ENCODE data around the gene ADAMTS17.

Gene ADAMTS17

DNA sequence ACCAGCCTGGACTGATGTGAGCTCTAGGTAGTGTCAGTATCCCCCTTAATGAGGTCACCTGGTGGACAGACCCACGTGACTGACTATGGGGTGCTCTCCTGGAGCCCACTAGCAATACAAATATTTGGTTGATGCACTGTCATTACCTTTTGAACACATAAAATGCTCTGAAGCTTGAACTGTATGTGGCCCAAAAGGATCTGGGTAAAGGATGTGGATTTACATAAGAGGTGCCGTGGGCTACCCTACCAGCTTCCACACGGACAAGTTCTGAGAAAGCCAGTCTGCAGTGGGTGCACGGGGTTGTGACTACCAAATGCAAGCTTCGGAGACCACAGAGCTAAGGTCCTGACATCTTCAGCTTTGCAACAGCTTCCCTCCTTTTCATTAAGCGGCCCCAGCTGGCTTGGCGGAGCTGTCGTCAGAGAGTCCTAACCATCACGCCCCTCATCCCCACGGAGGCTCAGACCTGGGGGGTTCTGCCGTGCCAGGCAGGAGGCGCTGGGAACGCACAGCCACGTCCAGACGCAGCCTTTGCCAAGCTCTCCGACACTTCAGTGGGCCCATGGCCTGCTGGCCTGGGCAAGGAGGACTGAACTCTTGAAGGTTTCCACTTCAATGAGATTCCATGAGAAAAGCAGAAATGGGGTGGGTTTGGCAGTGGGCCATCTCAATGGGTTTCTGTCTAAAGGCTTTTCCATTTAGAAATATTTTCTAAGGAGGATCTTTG, 228.3 kb downstream of the ADAMTS17 start:
- DNase-seq = peak in 40 of 56 donors; percentile 5 to 77 (median 31)

DNA sequence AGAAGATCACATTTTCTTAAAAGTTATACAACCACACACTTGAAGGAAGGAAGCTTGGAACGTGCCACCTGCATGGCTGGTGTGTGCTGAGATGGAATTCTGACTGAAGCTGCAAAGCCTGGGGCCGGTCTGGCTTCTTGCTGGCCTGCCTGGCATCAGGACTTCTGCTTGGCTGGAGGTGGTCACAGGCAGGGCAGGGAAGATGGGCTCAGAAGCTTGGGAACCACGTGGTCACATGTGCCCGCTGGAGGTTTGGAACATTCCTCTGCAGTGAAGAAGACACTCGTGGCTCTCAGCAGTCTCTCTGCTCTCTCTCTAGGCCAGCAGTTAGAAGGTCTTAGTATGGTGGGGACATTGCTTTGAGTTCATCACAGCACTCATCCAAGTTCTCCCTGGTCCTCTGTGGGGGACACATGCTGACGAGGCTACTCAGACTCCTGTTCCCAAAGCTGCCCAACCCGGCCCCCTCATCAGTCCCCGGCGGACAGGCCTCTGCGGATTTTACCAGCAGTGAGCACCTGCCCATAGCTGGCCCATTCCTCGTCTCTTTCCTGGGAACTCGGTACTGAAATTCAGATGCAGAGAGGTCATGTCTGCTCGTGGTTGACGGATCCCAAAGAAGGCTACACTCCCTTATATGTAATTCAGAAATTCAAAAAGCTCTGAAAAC, 229.0 kb downstream of the ADAMTS17 start:
- DNase-seq = no peak

DNA sequence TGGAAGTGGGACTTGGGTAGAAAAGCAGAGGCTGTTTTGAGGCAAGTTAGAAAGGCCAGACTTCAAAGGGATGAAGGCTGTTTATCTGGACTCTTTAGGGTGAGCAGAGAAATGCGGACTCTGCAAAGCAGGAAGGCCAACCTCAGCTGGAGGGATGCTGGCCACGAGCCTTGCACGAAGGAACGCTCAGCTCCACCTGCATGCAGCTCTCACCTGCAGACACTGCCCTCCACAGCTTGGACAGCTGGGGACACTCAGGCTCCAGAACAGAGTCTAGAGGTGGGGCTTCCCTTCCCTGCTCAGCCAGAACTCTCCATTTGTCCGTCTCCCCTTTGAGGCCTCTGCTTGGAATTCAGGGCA, 229.7 kb downstream of the ADAMTS17 start:
- DNase-seq = no peak

DNA sequence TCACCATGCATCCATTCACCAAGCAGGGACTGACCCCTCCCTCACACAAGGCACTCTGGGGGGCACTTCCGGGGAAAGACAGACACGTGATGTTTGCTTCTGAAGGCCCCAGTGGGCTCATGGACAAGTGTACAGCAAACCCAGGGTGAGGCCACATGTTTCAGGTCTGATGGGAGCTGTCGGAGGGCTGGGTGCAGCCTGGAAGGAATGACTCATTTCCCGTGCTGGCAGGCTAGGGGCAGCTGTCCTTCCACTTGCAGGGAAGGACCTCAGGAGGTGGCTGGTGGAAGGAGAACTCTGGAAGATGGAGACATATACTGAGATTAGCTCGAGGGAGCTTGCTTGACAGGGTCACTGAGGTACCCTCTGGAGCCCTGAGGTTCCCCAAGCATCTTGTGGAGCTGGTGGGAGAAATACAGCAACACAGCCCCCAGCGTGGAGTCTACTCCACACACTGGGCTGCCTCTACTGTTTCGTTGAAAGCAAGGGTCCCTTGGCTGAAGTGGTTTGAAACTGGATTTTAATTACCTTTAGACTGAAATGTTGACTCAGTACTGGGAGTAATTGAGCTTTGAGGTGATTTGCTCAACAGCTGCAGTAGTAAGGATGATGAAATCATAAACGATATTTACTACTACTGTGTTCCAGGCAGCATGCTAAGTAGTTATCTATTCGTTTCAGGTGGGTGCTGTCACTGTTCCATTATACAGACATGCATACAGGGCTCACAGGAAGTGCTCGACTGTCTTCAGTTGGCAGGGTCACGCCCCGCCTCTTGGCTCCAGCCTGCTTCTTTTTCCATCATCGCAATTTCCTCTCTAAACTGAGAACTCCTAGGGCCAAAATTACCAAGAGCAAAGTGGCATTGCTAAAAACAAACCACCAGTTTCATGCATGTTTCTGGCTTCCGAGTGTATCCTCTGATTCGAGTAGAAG, 230.4 kb downstream of the ADAMTS17 start:
- DNase-seq = peak in 11 of 56 donors; percentile 6 to 44 (median 13)

DNA sequence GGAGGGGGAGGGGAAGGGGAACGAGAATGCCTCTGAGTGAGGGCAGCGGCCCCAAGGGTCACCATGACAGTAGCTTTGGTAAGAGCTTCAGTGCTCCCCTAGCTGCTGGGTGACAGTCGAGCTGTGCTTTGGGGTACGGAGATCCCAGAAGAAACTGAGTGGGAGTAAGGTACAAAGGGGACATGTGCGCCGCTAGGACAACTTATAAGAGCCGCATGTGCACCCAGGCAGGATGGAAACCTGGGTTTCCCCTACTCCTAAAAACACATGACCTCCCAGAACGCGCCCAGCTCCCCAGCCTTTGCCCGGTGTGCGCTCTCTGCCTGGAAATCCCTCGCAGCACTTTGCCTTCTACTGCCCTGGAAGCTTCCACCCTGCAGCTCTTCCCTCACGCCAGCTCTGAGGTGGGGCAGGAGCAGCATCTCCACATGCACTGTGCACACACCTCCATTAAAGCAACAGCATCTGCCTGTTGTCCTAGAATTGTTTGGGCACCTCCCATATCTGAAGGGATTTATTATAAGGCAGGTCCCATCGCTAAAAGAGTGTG, 232.2 kb downstream of the ADAMTS17 start:
- DNase-seq = no peak

DNA sequence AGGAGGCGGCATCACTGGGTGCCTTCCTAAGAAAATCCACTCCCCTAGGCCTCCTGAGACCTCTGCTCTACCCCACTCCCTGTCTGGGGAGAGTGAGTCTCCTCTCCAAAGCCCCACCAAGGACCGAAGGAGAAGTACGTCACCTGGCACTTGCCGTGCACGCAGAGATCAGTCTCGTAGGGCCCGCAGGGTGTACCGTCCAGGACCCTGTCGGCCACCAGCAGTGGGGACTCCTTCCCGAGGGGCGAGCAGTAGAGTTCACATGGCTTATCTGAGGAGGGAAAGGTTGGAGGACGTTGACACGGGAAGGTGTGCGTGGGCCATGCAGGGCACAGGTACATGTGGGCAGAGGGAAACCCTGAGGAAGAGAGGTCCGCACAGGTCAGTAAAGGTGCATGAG, 232.9 kb downstream of the ADAMTS17 start:
- DNase-seq = no peak

DNA sequence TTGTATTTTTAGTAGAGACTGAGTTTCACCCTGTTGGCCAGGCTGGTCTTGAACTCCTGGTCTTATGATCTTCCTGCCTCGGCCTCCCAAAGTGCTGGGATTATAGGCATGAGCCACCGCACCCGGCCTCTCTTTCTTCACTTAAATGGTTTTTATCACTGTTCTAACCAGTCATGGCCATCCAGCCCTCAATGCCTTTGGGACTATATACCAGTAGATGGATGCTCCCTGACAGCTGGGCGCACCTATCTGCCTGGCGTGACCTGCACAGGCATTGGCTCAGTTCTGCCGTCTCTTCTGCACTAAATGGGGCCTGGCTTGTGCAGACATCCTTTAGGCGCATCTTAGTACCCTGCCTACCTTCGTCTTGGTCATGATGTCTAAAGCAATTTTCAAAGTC, 233.4 kb downstream of the ADAMTS17 start:
- DNase-seq = no peak

DNA sequence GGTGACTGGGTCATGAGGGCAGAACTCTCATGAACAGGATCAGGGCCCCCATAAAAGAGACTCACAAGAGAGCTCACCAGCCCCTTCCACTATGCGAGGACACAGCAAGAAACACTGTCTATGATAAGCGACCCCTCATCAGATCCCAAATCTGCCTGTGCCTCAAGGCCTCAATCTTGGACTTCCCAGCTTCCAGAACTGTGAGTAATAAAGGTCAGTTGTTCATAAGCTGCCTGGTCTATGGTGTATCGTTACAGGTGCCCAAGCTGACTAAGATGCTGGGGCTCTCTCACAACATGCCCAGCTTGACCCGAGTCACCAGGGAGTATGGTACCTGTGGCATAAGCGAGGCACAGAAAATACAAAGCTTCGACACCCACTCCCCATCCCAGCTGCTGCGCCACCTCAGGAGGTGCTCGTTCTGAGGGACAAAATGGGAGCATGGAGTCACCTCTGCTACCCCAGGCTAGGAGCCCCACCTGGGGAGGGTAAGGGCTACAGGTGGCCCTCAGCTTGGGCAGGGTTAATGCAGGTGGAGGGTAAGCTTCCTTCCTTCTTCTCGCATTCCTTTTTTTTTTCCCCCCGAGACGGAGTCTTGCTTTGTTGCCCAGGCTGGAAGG, 234.1 kb downstream of the ADAMTS17 start:
- no peak for DNase-seq

DNA sequence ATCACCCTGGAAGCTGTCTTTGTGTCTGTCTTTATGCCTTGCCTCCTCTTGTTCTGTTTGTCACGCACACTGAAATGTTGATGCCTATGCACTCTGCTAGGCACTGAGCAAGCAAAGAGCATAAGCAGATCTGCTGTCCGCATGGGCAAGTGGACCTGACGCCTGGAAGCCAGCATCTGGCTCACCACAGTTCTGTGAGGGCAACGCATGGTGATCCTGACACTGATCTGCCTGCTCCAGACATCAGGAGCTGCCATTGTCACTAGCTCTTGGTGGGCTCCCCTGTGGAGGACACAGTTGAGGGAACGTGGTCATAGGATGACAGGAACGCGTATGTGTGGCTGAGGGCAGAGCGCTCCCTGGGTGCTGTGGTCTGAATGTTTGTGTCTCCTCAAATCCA, 234.6 kb downstream of the ADAMTS17 start:
- no peak for DNase-seq

DNA sequence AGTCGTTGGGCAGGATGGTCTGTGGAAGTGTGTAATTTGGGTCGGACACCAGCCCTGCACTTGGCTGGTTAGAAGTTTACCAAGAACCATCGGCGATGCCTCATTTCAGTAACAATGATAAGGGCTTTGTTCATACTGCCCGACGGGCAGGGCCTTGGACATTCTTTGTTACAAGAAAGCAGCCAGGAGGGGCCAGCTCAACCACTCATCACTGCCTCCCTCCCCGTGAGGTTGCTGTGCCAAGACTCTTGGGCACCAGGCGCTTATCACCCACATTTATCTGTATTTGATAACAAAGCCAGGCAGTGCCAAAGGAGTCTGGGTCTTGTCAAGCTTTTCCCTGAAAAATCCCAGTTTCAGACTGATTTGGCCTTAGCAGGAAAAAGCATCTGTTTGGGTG, 235.0 kb downstream of the ADAMTS17 start:
- DNase-seq = no peak

DNA sequence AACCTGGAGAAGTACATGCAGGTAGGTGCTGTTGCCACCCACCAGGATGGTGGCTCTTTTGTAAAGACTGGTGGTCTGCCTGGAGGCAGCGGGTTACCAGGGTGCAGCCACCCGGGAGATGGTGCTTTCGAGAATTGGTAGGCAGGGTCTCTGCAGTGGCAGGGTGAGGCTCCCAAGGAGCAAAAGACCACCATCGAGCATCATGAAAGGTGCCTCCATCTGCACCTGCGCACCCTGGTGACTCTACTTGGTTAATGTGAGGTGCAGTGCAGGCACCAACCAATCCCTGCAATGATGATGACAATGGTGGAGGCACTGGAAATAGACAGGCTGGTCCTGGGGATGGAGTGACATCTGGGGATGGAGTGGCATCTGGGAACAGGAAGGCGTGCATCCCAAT, 236.7 kb downstream of the ADAMTS17 start:
- no peak for DNase-seq

DNA sequence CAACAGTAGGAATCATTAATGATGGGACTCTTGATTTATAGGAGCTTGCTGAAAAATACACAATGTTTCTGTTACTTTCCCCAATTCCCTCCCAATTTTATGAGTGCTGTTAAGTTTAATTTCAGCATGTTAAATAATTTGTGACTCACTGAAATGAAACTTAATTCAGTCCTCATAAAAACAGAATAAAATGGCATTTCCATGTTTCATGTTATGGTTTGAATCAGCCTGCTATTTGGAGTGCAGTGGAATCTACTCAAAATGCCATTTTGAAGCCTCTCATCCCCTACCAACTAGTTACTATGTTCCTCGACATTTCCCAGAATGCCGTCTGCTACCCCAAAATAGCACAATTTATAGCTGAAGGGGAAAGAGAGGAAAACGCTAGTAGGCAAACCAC, 237.5 kb downstream of the ADAMTS17 start:
- DNase-seq = no peak

DNA sequence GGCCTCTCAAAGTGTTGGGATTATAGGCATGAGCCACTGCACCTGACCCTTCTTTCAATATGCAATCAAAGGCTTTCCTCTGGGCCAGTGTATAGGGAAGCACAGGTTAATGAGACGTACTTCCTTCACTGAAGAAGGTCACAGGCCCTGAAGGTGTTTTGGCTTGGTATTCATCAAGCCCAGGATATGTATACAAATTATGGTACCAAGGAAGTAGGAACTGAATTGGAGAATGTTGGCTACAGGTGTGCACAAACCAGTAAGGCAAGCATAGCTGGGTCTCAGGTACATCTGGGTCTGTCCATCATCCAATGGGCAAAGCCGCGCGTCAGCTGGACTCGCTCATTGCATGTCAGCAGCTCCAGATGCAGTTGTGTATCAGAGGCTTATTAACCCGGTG, 237.9 kb downstream of the ADAMTS17 start:
- no peak for DNase-seq

DNA sequence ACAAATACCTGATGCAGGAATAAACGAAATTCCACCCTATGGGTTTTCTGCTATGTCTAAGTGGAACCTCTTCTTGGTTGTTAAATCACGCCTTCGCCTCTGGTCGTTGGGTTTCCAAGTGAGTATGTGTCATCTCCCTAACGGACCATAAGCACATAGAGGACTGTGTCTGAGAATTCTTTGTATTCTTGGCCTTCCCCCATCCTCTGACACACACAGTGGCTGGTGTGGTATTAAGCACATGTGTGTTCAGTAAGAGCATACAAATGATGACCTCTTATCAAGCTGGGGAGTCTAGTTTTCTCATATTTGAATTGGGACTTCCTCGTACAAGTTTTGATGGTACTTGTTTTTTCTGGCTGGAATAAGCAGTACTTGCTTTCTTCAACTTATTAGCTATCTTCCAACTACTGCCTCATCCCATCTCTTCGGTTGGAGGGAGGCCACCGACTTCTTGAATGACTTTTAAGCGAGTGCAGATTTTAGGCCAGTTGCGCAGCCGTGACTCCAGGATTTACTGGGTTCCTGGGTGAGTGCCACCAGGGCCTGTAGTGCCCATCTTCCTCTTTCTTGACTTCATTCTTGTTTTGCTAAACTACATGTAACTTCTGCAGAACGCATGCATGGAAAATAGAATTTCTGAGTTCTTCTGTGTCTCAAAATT, 240.2 kb downstream of the ADAMTS17 start:
- peak in 1 of 56 donors; percentile 18 for DNase-seq

DNA sequence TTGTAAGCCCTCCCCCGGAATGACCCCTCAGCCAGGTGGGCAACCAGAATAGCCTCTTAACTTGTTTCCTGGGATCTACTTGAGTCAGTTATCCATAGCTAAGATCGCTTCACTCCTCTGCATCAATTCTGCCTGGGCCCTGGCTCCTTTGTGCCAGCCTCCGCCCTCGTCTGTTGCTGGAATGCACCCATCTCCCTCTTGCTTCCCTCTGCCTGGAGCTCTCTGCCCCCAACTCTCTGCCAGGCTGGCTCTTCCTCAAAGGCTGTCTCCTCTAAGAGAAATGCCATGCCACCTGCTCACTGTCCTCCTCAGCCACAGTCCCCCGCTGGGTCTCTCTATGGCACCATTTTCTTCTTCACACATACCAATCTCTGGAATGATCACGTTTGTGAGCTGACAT, 240.8 kb downstream of the ADAMTS17 start:
- DNase-seq = no peak

DNA sequence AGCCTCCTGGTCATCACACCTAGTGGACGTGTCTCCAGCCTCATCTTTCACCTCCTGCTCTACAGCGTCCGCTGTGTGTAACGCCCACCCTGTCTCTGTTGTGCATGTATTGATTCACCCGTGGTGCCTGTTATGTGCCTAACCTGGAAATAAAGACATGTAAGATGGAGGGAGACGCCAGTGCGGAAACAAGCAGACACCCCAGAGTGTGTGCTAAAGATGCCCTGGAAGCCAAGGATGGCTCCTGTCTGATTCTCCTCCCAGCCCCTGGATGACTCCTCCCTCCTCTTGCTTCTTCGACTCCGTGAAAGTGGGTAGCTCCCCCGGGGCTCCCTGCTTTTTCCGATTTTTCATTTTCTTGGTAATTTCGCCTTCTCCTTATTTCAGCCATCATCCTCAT, 241.8 kb downstream of the ADAMTS17 start:
- no peak for DNase-seq

DNA sequence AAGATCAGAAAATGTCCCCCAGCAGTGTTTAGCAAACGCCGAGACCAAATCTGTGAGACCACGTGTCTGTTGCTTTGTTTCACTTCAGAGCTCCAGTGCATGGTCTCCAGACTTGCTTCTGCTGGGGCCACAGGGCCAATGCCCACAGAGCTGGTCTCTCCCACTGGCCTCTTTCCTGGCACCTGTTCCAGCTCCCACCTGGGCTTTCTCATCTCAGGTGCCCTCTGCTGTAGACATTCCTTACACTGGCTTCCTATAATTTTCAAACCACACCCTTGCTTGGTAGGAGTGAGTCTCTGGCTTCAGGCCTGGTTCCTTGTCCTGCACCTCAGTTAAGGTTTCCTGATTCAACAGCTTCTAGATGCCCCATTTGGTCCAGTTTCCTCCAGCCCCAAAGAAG, 243.1 kb downstream of the ADAMTS17 start:
- no peak for DNase-seq

DNA sequence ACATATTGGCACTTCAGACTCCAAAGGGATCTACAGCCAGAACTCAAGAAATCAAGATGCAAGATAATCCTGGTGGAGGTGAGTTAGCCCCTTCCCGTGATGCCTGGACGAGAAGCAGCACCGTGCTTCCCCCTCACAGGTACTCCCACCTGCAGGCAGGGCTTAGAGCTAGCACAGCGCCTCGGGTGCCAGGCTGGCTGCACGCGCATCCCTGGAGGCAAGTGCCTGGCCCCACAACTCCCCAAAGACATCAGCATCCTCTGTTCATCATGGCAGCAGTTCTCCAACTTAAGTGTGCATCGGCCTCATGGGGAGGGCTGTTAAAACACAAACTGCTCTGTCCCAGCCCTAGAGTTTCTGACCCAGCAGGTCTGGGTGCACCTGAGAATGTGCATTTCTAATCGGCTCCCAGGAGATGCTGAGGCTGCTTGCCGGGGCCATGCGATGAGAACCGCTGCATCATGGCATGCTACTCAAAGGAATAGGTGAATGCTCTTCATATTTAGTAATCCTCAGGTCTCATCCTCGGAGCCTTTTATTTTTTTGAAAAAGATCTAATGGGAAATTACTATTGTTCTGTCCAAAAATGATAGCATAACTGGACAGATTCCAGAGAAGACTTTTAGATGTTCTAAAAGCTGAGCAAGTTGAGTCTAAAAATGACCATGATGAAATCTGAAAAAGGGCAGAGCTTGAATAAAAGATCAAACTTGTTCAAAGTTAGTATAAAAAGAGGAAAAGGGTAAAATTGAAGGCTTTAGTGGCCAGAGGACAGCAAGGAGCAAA, 244.2 kb downstream of the ADAMTS17 start:
- DNase-seq = no peak

DNA sequence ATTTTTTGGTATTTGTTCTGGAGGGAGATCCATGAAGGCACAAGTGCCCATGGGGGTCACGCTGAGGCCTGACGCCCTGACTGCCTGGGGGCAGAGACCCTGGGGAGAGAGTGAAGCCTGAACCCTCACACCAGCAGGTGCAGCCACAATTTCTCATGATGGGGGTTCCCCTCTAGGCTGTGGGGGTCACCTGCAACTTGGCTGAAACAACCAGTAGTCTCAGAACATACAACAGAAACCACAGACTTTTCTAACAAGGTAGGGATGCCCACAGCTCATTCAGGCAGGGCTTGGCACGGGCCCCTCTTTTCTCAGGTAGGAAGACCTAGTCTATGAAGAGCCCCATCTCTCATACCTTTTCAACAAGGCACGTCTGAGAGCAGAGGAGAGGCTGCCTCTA, 245.1 kb downstream of the ADAMTS17 start:
- no peak for DNase-seq

DNA sequence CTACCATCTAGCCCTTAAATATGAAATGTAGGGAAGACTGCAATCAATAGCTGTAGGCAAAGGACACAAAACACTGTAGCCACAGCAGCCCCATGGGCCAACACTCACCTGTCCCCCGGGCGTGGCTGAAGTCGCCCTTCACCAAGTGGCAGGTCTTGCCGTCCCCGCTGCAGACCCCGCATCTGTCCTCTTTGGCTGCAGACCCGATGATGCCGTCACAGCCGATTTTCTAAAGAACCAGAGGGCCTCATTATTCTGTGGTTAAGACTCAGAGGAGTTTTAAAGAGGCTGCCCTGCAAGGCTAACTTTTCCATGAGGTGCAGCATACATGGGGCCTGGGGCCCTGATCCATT, 245.6 kb downstream of the ADAMTS17 start:
- no peak for DNase-seq
